Lung (tissue), 12 donors: ENCODE measurements around the gene CCDC102A. TPM values are rescaled to one million over a fixed set of nuclear protein-coding genes. Genes with fewer than 3 reads are reported as not detected.
A peak's percentile ranks its signal among the peaks of the same experiment; 100 is the strongest.

ENCODE experiments used
- ATAC-seq: fragments of 200-7000 bp; cut with Tn5 transposase; one replicate; pipeline ENCODE4 v1.9.1; 2020; ENCODE audit warnings: moderate number of reproducible peaks; ENCODE audit not compliant: insufficient read depth, low FRiP score
- DNase-seq, 3 donors: peaks; one replicate each; pipeline ENCODE4 v3.0.0-alpha.2; 2013 to 2017
- H3K27ac ChIP-seq, 2 donors: one replicate each; pipeline ENCODE4 v1.5.1; 2013; ENCODE audit warnings: mild to moderate bottlenecking in 2 of 2, moderate library complexity in 2 of 2, control low read depth in 1 of 2, inconsistent platforms in 1 of 2, low read depth in 1 of 2, low read length in 1 of 2
- H3K27me3 ChIP-seq, 3 donors: one replicate each; pipeline ENCODE4 v1.5.1; 2013; ENCODE audit warnings: low read length in 2 of 3; ENCODE audit not compliant: control insufficient read depth in 3 of 3, insufficient read depth in 3 of 3
- H3K36me3 ChIP-seq, 4 donors: one replicate each; pipeline ENCODE4 v1.5.1; 2013; ENCODE audit warnings: low read length in 4 of 4, mild to moderate bottlenecking in 1 of 4, moderate library complexity in 1 of 4; ENCODE audit not compliant: control insufficient read depth in 4 of 4, insufficient read depth in 4 of 4
- H3K4me1 ChIP-seq, 5 donors: one replicate each; pipeline ENCODE4 v1.5.1; 2013; ENCODE audit warnings: low read length in 5 of 5, mild to moderate bottlenecking in 2 of 5, moderate library complexity in 1 of 5; ENCODE audit not compliant: control insufficient read depth in 5 of 5, insufficient read depth in 5 of 5
- H3K4me3 ChIP-seq: one replicate; pipeline ENCODE4 v1.5.1; 2013; ENCODE audit warnings: mild to moderate bottlenecking, control low read depth, moderate library complexity
- H3K9ac ChIP-seq, 2 donors: one replicate each; pipeline ENCODE4 v1.5.1; 2013; ENCODE audit warnings: low read length in 2 of 2, control low read depth in 1 of 2; ENCODE audit not compliant: insufficient read depth in 1 of 2
- H3K9me3 ChIP-seq, 4 donors: one replicate each; pipeline ENCODE4 v1.5.1; 2013; ENCODE audit warnings: low read length in 3 of 4, mild to moderate bottlenecking in 1 of 4, moderate library complexity in 1 of 4; ENCODE audit not compliant: control insufficient read depth in 4 of 4, insufficient read depth in 3 of 4
- CTCF ChIP-seq: IDR thresholded peaks from 2 replicates; pipeline ENCODE4 v1.5.1; 2012; ENCODE audit warnings: mild to moderate bottlenecking; ENCODE audit errors: control extremely low read depth, extremely low read depth
- WGBS, 2 donors: extraction: QIAGEN DNeasy Blood & Tissue Kit; methylation state at CpG; one replicate each; pipeline ENCODE4 v1.1.7; 2013; 5-methylcytosine and 5-hydroxymethylcytosine counted together
- polyA plus RNA-seq, 2 donors: library from polyadenylated mRNA; stranded (reverse); fragments of 200-250 nt; gene quantifications; one replicate each; pipeline ENCODE4 v1.2.1, GENCODE V29; 2013
- total RNA-seq, 2 donors: library from RNA; depleted of rRNA in 1 of 2; stranded (reverse); fragments of >200 nt in 1 of 2; gene quantifications; one replicate each; pipeline ENCODE4 v1.2.1, GENCODE V29; 2014 to 2021
- donor health status: control.
- donor health status: control.
- donor health status: Bipolar disorder and iron deficiency.
- donor health status: healthy.
- donor health status: DM: yes; HTN: yes; CAD: no.

Gene CCDC102A
- total and polyA plus RNA-seq, 4 donors, result 3.6 to 14.0 (median 6.9) TPM

GRCh38 chr16:57519796-57520360 is 16.5 kb downstream of the CCDC102A start:
- WGBS, 2 donors, result 31 to 36% methylated on average over 10 of the region's 10 CpGs
- Histone ChIP-seq H3K9me3 (no peaks in the 10 kb centered on the region), H3K9ac (no peak overlapping the region), H3K27me3 (no peaks in the 10 kb centered on the region), H3K4me1 (peaks cover 0 to 3% (median 0%) of the 10 kb centered on the region in 5 donors), H3K4me3 (no peak overlapping the region), H3K27ac (no peak overlapping the region), H3K36me3 (peaks cover 0 to 30% (median 14%) of the 10 kb centered on the region in 4 donors)
- peak; percentile 85 for TF ChIP-seq CTCF
- DNase-seq, result peak; percentile 80 to 81 (median 81)
- ATAC-seq, result peak; percentile 78

DNA sequence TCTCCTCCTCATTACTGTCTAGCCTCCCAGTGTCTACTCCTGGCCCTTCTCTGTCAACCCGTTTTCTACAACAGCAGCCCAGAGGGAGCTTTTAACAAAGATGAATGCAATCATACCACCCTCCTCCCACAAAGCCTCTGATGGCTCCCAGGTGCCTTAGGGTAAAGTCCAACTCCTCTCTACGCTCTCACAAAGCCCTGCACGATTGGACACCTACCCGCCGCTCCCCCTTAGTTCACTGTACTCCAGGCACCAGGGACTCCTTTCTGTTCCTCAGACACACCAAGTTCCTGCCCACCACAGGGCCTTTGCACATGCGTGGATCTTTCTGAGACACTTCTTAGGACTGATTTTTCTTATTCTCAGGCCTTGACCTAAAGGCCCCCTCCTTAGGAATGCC is 17.4 kb downstream of the CCDC102A start:
- H3K9me3 ChIP-seq, result no peaks in the 10 kb centered on the region
- H3K27me3 ChIP-seq, result no peaks in the 10 kb centered on the region
- 88 to 95% methylated on average over 6 of the region's 6 CpGs for WGBS, 2 donors
- H3K27ac ChIP-seq, result no peak overlapping the region
- no peak for DNase-seq
- no peak for ATAC-seq
- TF ChIP-seq CTCF, result no peak
- H3K4me3 ChIP-seq, result no peak overlapping the region
- H3K36me3 ChIP-seq, result peaks cover 0 to 30% (median 16%) of the 10 kb centered on the region in 4 donors
- H3K4me1 ChIP-seq, result peaks cover 0 to 8% (median 0%) of the 10 kb centered on the region in 5 donors
- no peak overlapping the region for H3K9ac ChIP-seq

DNA sequence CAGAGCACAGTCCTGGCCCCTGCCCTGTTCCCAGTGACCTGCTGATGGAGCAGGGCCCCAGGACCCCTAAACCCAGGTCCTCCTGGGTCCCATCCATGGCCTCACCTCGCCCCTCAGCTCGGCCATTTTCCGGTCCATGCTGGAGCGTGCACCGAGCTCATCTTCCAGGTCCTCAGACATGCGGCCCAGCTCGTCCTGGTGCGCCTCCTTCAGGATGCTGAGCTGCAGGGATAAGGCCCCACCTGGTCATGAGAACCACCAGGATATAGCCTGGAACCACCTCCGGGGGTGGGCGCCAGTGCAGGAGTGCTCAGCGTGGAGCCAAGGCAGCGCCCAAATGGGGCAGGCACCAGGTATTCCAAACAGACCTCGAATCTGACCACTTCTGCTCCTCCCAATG is 17.9 kb downstream of the CCDC102A start:
- DNase-seq, result no peak
- Histone ChIP-seq H3K9ac (no peak overlapping the region), H3K27me3 (no peaks in the 10 kb centered on the region), H3K4me3 (no peak overlapping the region), H3K9me3 (no peaks in the 10 kb centered on the region), H3K4me1 (peaks cover 0 to 10% (median 3%) of the 10 kb centered on the region in 5 donors), H3K36me3 (peaks cover 0 to 30% (median 16%) of the 10 kb centered on the region in 4 donors), H3K27ac (no peak overlapping the region)
- no peak for ATAC-seq
- WGBS, 2 donors, result 93 to 95% methylated on average over 13 of the region's 13 CpGs
- TF ChIP-seq CTCF, result no peak
